Lung (tissue), 12 donors: ENCODE data around the gene RFX3. TPM values are rescaled to one million over a fixed set of nuclear protein-coding genes. Genes with fewer than 3 reads are reported as not detected.

Source experiments
- ATAC-seq: fragments of 200-7000 bp; cut with Tn5 transposase; one replicate; pipeline ENCODE4 v1.9.1; 2020; ENCODE audit warnings: moderate number of reproducible peaks; ENCODE audit not compliant: insufficient read depth, low FRiP score
- DNase-seq, 3 donors: peaks; one replicate each; pipeline ENCODE4 v3.0.0-alpha.2; 2013 to 2017
- H3K27ac ChIP-seq, 2 donors: one replicate each; pipeline ENCODE4 v1.5.1; 2013; ENCODE audit warnings: mild to moderate bottlenecking in 2 of 2, moderate library complexity in 2 of 2, control low read depth in 1 of 2, inconsistent platforms in 1 of 2, low read depth in 1 of 2, low read length in 1 of 2
- H3K27me3 ChIP-seq, 3 donors: one replicate each; pipeline ENCODE4 v1.5.1; 2013; ENCODE audit warnings: low read length in 2 of 3; ENCODE audit not compliant: control insufficient read depth in 3 of 3, insufficient read depth in 3 of 3
- H3K36me3 ChIP-seq, 4 donors: one replicate each; pipeline ENCODE4 v1.5.1; 2013; ENCODE audit warnings: low read length in 4 of 4, mild to moderate bottlenecking in 1 of 4, moderate library complexity in 1 of 4; ENCODE audit not compliant: control insufficient read depth in 4 of 4, insufficient read depth in 4 of 4
- H3K4me1 ChIP-seq, 5 donors: one replicate each; pipeline ENCODE4 v1.5.1; 2013; ENCODE audit warnings: low read length in 5 of 5, mild to moderate bottlenecking in 2 of 5, moderate library complexity in 1 of 5; ENCODE audit not compliant: control insufficient read depth in 5 of 5, insufficient read depth in 5 of 5
- H3K4me3 ChIP-seq: one replicate; pipeline ENCODE4 v1.5.1; 2013; ENCODE audit warnings: mild to moderate bottlenecking, control low read depth, moderate library complexity
- H3K9ac ChIP-seq, 2 donors: one replicate each; pipeline ENCODE4 v1.5.1; 2013; ENCODE audit warnings: low read length in 2 of 2, control low read depth in 1 of 2; ENCODE audit not compliant: insufficient read depth in 1 of 2
- H3K9me3 ChIP-seq, 4 donors: one replicate each; pipeline ENCODE4 v1.5.1; 2013; ENCODE audit warnings: low read length in 3 of 4, mild to moderate bottlenecking in 1 of 4, moderate library complexity in 1 of 4; ENCODE audit not compliant: control insufficient read depth in 4 of 4, insufficient read depth in 3 of 4
- CTCF ChIP-seq: IDR thresholded peaks from 2 replicates; pipeline ENCODE4 v1.5.1; 2012; ENCODE audit warnings: mild to moderate bottlenecking; ENCODE audit errors: control extremely low read depth, extremely low read depth
- WGBS, 2 donors: extraction: QIAGEN DNeasy Blood & Tissue Kit; methylation state at CpG; one replicate each; pipeline ENCODE4 v1.1.7; 2013; 5-methylcytosine and 5-hydroxymethylcytosine counted together
- polyA plus RNA-seq, 2 donors: library from polyadenylated mRNA; stranded (reverse); fragments of 200-250 nt; gene quantifications; one replicate each; pipeline ENCODE4 v1.2.1, GENCODE V29; 2013
- total RNA-seq, 2 donors: library from RNA; depleted of rRNA in 1 of 2; stranded (reverse); fragments of >200 nt in 1 of 2; gene quantifications; one replicate each; pipeline ENCODE4 v1.2.1, GENCODE V29; 2014 to 2021
- donor health status: control.
- donor health status: control.
- donor health status: Bipolar disorder and iron deficiency.
- donor health status: healthy.
- donor health status: DM: yes; HTN: yes; CAD: no.

The RFX3 gene
- total and polyA plus RNA-seq, 4 donors, result 3.3 to 45.8 (median 14.0) TPM

GRCh38 chr9:3467593-3468219 lies 58.1 kb downstream of the RFX3 start:
- DNase-seq (peak; percentile 58 to 77 (median 74)), ATAC-seq (peak; percentile 72)
- Histone ChIP-seq H3K4me1 (peaks cover 0 to 11% (median 3%) of the 10 kb centered on the region in 5 donors), H3K4me3 (no peak overlapping the region), H3K9ac (no peak overlapping the region), H3K9me3 (peaks cover 0 to 2% (median 0%) of the 10 kb centered on the region in 4 donors), H3K36me3 (no peaks in the 10 kb centered on the region), H3K27me3 (no peaks in the 10 kb centered on the region), H3K27ac (no peak overlapping the region)
- peak; percentile 89 for TF ChIP-seq CTCF
- WGBS, 2 donors, result 60 to 69% methylated on average over 4 of the region's 4 CpGs

GRCh38 chr9:3464033-3464638 lies 61.7 kb downstream of the RFX3 start:
- Histone ChIP-seq H3K9ac (no peak overlapping the region), H3K4me3 (no peak overlapping the region), H3K9me3 (peaks cover 0 to 2% (median 0%) of the 10 kb centered on the region in 4 donors), H3K27ac (no peak overlapping the region), H3K27me3 (no peaks in the 10 kb centered on the region), H3K4me1 (peaks cover 0 to 19% (median 2%) of the 10 kb centered on the region in 5 donors), H3K36me3 (no peaks in the 10 kb centered on the region)
- 87 to 94% methylated on average over 6 of the region's 6 CpGs for WGBS, 2 donors
- no peak for ATAC-seq
- TF ChIP-seq CTCF, result no peak
- no peak for DNase-seq

- Histone ChIP-seq H3K4me3 (no peak overlapping the region), H3K36me3 (no peaks in the 10 kb centered on the region), H3K4me1 (peaks cover 0 to 34% (median 5%) of the 10 kb centered on the region in 5 donors), H3K27me3 (no peaks in the 10 kb centered on the region), H3K9ac (peak overlapping the region in 1 of 2 donors; percentile 28), H3K9me3 (peaks cover 0 to 2% (median 0%) of the 10 kb centered on the region in 4 donors), H3K27ac (no peak overlapping the region)
- DNase-seq (peak; percentile 15 to 87 (median 85)), ATAC-seq (no peak)
- WGBS, 2 donors, result 85 to 93% methylated on average over 3 of the region's 3 CpGs
- no peak for TF ChIP-seq CTCF
These were observed 66.9 kb downstream of the RFX3 start for GRCh38 chr9:3458806-3459475.
